Measurements from ENCODE around the gene TMX1.

TMX1 gene

DNA sequence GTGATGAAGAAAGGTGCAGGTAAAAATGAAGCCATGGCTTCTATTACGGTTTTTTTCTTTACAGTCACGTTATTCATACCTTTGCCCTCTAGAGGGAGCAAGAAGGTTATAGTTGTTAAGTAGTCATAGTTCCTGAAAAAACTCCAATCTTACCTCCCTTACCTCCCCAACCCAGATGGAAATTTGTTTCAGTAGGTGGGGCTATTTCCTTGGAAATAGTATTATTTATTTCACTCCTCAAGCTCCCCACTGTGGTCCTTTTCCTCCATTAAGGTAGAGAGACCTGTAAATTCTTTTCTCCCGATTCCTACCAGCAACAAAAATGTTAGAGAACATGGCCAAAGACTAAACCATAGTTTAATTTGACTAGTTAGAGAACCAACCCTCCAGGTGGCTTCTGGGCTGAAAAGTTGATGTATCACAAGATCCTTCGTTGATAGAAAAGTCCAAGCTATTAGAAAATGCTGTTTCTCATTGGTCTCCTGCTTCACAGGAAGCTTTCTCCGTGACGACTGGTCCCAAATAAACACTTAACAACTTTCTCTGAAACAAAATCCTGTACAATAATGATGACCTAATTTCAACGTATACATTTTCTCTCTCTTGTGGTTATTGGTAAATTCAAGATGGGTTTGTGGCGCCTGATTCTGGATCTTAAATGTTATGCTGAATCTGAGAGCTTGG is 43.5 kb downstream of the TMX1 start:
- Histone ChIP-seq H3K9me3 (ENCODE audit: control insufficient read depth, low read length) (no peaks in the 10 kb centered on the region), H3K36me3 (ENCODE audit: control insufficient read depth, insufficient read depth, low read length) (no peaks in the 10 kb centered on the region), H3K4me1 (ENCODE audit: control insufficient read depth, insufficient read depth, low read length) (no peaks in the 10 kb centered on the region), H3K4me3 (ENCODE audit: low read length) (no peak overlapping the region), H3K9ac (ENCODE audit: low read length) (no peak overlapping the region), H3K27me3 (ENCODE audit: control insufficient read depth, insufficient read depth, low read length) (no peaks in the 10 kb centered on the region)

DNA sequence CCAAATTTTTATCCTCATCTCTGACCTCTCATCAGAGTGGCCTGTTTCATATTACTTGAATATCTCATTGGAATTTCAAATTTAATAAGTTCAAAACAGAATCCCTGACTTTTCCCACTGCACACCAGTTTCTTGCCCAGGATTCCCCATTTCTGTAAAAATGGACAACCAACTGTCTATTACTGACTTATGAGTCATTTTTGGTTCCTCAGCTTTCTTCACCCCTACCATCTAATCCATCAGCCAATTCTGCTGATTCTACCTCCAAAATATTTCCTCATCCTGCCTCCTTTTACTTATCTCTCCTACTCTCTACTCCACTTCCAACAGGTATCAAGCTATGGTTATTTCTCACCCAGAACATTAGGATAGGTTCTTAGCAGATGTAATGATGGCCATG is 44.2 kb downstream of the TMX1 start:
- H3K36me3 ChIP-seq (ENCODE audit: control insufficient read depth, insufficient read depth, low read length): no peaks in the 10 kb centered on the region
- no peaks in the 10 kb centered on the region for H3K27me3 ChIP-seq (ENCODE audit: control insufficient read depth, insufficient read depth, low read length)
- H3K9me3 ChIP-seq (ENCODE audit: control insufficient read depth, low read length): no peaks in the 10 kb centered on the region
- H3K4me1 ChIP-seq (ENCODE audit: control insufficient read depth, insufficient read depth, low read length): no peaks in the 10 kb centered on the region
- H3K9ac ChIP-seq (ENCODE audit: low read length): no peak overlapping the region
- H3K4me3 ChIP-seq (ENCODE audit: low read length): no peak overlapping the region

DNA sequence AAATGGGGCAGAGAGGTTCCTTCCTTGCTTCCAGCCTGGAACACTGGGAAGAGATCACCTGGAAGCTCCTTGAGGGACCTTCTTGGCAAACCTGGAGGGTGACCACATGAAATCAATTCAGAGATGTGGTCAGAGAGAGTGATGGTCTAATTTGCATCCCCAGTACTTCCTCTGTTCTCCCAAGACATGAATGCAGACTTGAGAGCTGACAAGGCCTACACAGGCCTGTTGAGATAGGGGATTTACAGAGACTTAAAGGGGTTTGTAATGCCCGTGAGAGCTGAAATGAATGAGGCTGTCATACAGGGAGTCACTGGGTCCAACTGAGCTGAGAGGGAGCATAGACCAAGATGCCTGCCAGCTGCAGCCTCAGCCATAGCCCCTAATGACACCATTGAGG is 45.1 kb downstream of the TMX1 start:
- H3K4me1 ChIP-seq (ENCODE audit: control insufficient read depth, insufficient read depth, low read length): no peaks in the 10 kb centered on the region
- no peaks in the 10 kb centered on the region for H3K9me3 ChIP-seq (ENCODE audit: control insufficient read depth, low read length)
- no peaks in the 10 kb centered on the region for H3K27me3 ChIP-seq (ENCODE audit: control insufficient read depth, insufficient read depth, low read length)
- no peak overlapping the region for H3K4me3 ChIP-seq (ENCODE audit: low read length)
- no peak overlapping the region for H3K9ac ChIP-seq (ENCODE audit: low read length)
- H3K36me3 ChIP-seq (ENCODE audit: control insufficient read depth, insufficient read depth, low read length): no peaks in the 10 kb centered on the region

DNA sequence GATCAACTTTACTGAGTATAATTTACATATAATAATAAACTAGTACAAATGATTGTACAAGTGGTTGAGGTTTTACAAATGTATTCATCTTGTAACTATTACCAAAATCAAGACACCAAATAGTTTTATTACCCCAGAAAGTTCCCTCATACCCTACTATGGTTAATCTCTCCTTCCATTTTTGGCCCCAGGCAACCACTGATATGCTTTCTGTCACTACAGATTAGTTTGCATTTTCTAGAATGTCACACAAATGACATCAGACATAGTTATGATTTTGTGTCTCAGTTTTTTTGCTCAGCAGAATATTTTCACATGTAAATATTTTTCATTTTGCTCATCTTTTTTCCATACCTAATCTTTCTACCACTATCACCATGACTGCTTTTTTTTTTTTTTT is 49.1 kb downstream of the TMX1 start:
- Histone ChIP-seq H3K9ac (ENCODE audit: low read length) (no peak overlapping the region), H3K27me3 (ENCODE audit: control insufficient read depth, insufficient read depth, low read length) (no peaks in the 10 kb centered on the region), H3K9me3 (ENCODE audit: control insufficient read depth, low read length) (no peaks in the 10 kb centered on the region), H3K36me3 (ENCODE audit: control insufficient read depth, insufficient read depth, low read length) (no peaks in the 10 kb centered on the region), H3K4me1 (ENCODE audit: control insufficient read depth, insufficient read depth, low read length) (no peaks in the 10 kb centered on the region), H3K4me3 (ENCODE audit: low read length) (no peak overlapping the region)

DNA sequence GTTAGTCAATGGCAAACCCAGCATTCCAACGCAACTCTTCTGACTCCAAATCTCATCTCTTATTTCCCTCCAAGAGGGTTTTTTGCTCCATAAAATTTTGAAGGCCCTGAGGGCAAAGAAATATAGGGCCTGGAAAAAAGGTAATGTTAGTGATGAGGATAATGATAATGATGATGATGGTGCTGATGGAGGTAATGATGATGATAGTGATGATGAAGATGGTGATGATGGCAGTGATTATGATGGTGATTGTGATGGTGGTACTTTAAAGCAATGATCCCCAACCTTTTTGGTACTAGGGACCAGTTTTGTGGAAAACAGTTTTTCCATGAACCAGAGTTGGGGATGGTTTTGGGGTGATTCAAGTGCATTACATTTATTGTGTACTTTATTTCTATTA is 50.1 kb downstream of the TMX1 start:
- no peak overlapping the region for H3K9ac ChIP-seq (ENCODE audit: low read length)
- H3K9me3 ChIP-seq (ENCODE audit: control insufficient read depth, low read length): no peaks in the 10 kb centered on the region
- H3K27me3 ChIP-seq (ENCODE audit: control insufficient read depth, insufficient read depth, low read length): no peaks in the 10 kb centered on the region
- H3K4me3 ChIP-seq (ENCODE audit: low read length): no peak overlapping the region
- H3K4me1 ChIP-seq (ENCODE audit: control insufficient read depth, insufficient read depth, low read length): no peaks in the 10 kb centered on the region
- H3K36me3 ChIP-seq (ENCODE audit: control insufficient read depth, insufficient read depth, low read length): no peaks in the 10 kb centered on the region

DNA sequence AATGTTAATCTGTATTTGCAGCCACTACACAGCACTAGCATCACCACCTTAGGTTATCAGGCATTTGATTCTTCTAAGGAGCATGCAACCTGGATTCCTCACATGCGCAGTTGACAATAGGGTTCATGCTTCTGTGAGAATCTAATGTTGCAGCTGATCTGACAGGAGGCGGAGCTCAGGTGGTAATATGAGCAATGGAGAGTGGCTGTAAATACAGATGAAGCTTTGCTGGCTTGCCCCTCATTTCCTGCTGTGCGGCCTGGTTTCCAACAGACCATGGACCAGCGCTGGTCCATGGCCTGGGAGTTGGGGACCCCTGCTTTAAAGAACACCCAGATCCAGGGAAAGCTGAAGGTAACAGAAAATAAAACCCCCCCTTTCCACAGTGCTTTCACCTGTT is 51.0 kb downstream of the TMX1 start:
- no peaks in the 10 kb centered on the region for H3K36me3 ChIP-seq (ENCODE audit: control insufficient read depth, insufficient read depth, low read length)
- H3K4me1 ChIP-seq (ENCODE audit: control insufficient read depth, insufficient read depth, low read length): no peaks in the 10 kb centered on the region
- H3K9me3 ChIP-seq (ENCODE audit: control insufficient read depth, low read length): no peaks in the 10 kb centered on the region
- H3K4me3 ChIP-seq (ENCODE audit: low read length): no peak overlapping the region
- H3K27me3 ChIP-seq (ENCODE audit: control insufficient read depth, insufficient read depth, low read length): no peaks in the 10 kb centered on the region
- no peak overlapping the region for H3K9ac ChIP-seq (ENCODE audit: low read length)

DNA sequence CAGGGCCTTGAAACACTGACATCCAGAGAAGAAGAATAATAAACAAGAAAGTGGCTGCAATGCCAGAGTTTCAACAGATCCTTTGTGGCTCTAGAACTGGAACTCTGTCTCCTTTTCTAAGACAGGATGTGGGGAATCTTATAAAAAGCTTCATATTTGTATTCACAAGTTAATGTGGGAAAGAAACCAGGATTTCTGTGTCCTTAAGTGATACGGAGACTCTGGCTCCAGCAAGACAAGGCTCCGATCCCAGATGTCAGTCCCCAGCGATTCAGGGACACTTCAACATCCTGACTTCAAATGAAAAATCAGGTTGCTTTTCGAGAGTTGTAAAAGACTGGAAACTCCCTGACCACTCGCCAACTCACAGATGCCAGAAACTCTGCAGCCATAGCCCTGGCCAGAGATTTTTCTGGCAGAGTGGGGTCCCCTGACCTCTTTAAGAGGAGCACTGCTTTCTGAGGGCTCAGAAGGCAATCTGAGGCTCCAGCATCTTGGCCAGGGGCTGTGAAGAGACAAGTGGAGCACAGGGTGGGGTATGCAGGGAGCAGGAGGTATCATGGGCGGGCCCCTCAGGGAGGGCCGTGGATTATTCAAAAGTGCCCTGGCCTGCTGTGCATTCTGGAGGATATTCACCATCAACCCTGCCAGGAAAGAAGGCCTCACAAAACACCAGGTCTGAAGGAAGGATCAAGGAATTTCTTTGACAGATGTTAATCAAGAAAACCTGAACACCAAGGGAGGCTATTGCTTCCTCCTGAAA is 53.3 kb downstream of the TMX1 start:
- Histone ChIP-seq H3K9ac (ENCODE audit: low read length) (no peak overlapping the region), H3K36me3 (ENCODE audit: control insufficient read depth, insufficient read depth, low read length) (no peaks in the 10 kb centered on the region), H3K4me3 (ENCODE audit: low read length) (no peak overlapping the region), H3K9me3 (ENCODE audit: control insufficient read depth, low read length) (no peaks in the 10 kb centered on the region), H3K27me3 (ENCODE audit: control insufficient read depth, insufficient read depth, low read length) (no peaks in the 10 kb centered on the region), H3K4me1 (ENCODE audit: control insufficient read depth, insufficient read depth, low read length) (no peaks in the 10 kb centered on the region)

DNA sequence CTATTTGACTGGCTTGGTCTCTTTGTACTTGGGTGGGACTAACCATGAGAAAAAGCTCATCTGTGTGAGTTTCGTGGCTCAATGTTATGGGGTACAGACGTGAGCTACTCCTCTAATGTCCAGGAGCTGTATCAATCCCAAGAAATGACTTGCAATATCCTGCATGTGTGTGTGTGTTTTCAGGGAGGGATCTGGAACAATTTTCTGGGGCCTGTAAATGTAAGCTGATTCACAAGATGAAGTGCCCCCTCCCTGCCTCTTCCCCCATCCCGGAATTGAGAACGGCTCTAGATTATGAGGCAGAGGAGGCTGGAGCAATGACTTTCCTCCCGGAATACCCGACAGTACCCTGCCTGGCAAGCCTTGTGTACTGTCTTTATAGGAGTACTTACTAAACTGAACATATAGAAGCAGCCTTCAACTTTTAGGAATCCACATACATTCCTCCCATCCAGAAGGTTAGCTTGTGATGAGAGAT is 53.9 kb downstream of the TMX1 start:
- H3K9me3 ChIP-seq (ENCODE audit: control insufficient read depth, low read length): no peaks in the 10 kb centered on the region
- no peak overlapping the region for H3K9ac ChIP-seq (ENCODE audit: low read length)
- no peaks in the 10 kb centered on the region for H3K4me1 ChIP-seq (ENCODE audit: control insufficient read depth, insufficient read depth, low read length)
- no peaks in the 10 kb centered on the region for H3K36me3 ChIP-seq (ENCODE audit: control insufficient read depth, insufficient read depth, low read length)
- H3K27me3 ChIP-seq (ENCODE audit: control insufficient read depth, insufficient read depth, low read length): no peaks in the 10 kb centered on the region
- H3K4me3 ChIP-seq (ENCODE audit: low read length): no peak overlapping the region

DNA sequence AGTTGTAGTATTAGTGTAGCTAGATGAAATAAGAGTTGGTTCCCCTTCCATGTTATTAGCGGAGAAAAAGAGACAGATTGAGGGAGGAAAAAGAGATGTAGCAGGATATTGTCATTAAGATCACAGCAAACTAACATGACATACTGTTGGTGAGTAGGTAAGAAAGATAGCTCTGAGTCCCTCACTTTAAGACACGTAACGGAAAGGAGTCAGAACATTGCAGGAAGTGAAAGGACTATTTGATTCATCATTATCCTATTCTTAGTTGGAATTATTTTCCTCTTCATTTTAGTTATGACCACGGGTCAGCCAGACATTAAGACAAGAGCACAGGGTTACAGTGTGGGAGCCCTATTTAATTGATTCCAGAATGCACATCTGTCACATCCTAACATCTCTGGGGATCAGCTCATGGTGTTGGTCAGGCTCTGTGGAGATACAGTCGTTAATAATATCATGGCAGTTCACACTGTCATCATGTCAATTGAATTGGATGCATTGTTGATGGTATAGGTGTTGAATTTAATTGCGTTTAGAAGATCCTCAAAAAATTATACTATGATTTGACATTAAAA is 55.0 kb downstream of the TMX1 start:
- H3K9me3 ChIP-seq (ENCODE audit: control insufficient read depth, low read length): no peaks in the 10 kb centered on the region
- no peaks in the 10 kb centered on the region for H3K36me3 ChIP-seq (ENCODE audit: control insufficient read depth, insufficient read depth, low read length)
- no peaks in the 10 kb centered on the region for H3K27me3 ChIP-seq (ENCODE audit: control insufficient read depth, insufficient read depth, low read length)
- H3K4me1 ChIP-seq (ENCODE audit: control insufficient read depth, insufficient read depth, low read length): no peaks in the 10 kb centered on the region
- no peak overlapping the region for H3K4me3 ChIP-seq (ENCODE audit: low read length)
- no peak overlapping the region for H3K9ac ChIP-seq (ENCODE audit: low read length)

DNA sequence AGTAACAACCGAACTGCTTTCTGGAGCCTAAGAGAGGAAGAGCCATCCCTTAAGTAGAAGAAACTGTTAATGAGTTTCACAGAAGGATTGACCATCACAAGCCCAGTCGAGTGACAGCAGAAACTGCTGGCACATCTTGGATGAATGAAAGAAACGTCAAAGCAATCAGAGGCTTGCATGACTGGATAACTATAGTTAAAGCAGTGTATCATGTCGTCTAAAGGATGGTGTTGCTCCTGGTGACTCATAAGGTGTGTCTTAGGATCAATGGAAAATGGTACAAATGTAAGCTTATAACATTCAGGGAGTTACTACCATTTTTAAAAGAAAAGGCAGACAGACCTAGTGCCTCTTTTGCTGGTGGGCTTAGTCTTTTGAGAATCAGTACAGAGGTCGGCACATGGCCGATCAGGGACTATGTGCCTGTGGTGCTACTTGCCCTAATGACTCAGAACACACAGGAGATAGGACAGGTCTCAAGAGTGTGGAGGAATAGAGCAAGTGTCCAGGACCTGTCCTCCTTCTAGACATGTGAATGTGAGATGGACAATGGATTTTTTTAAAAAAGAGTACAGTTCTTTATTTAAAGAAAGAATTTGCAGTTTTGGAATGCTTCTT is 55.7 kb downstream of the TMX1 start:
- no peaks in the 10 kb centered on the region for H3K36me3 ChIP-seq (ENCODE audit: control insufficient read depth, insufficient read depth, low read length)
- no peaks in the 10 kb centered on the region for H3K27me3 ChIP-seq (ENCODE audit: control insufficient read depth, insufficient read depth, low read length)
- H3K4me1 ChIP-seq (ENCODE audit: control insufficient read depth, insufficient read depth, low read length): no peaks in the 10 kb centered on the region
- no peak overlapping the region for H3K9ac ChIP-seq (ENCODE audit: low read length)
- H3K9me3 ChIP-seq (ENCODE audit: control insufficient read depth, low read length): no peaks in the 10 kb centered on the region
- no peak overlapping the region for H3K4me3 ChIP-seq (ENCODE audit: low read length)

DNA sequence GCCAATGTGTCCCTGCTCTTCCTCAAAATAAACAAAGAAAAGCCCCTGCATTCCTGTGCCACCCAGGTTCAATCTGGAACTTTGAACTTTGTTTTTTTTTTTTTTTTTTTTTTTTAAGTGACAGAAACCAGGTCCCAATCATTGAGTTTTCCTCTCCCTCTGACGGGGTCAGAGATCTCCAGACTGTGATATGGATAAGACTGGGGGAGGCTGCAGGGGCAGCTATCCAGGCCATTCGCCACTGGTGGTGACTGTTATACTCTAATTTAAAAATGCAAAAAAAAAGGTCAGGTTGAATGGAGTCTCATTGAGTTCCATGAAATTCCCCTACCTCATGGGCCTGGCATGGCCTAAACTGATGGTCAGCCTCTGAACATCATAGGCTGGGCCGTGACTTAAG is 57.0 kb downstream of the TMX1 start:
- no peak overlapping the region for H3K4me3 ChIP-seq (ENCODE audit: low read length)
- H3K36me3 ChIP-seq (ENCODE audit: control insufficient read depth, insufficient read depth, low read length): no peaks in the 10 kb centered on the region
- H3K4me1 ChIP-seq (ENCODE audit: control insufficient read depth, insufficient read depth, low read length): no peaks in the 10 kb centered on the region
- no peaks in the 10 kb centered on the region for H3K9me3 ChIP-seq (ENCODE audit: control insufficient read depth, low read length)
- H3K27me3 ChIP-seq (ENCODE audit: control insufficient read depth, insufficient read depth, low read length): no peaks in the 10 kb centered on the region
- no peak overlapping the region for H3K9ac ChIP-seq (ENCODE audit: low read length)

DNA sequence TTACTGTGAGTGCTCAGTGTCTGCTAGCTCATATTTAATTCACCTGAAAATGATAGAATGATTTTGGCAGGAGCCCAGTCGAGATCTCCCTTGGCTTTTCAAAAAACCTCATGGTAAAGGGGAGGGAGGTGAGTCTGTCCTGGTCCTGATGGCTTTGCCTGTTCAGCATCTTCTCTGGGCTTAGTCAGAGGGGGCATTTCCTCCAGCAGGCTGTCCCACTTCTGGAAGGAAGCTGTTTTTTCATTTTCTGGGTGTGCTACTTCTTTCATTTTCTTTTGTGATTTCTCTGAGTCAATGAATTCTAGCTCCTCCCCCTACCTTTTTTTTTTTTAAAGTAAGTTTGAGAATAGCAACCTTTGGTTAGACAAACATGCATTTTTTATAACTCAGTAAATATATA is 58.8 kb downstream of the TMX1 start:
- H3K27me3 ChIP-seq (ENCODE audit: control insufficient read depth, insufficient read depth, low read length): no peaks in the 10 kb centered on the region
- H3K4me1 ChIP-seq (ENCODE audit: control insufficient read depth, insufficient read depth, low read length): no peaks in the 10 kb centered on the region
- no peak overlapping the region for H3K9ac ChIP-seq (ENCODE audit: low read length)
- H3K9me3 ChIP-seq (ENCODE audit: control insufficient read depth, low read length): no peaks in the 10 kb centered on the region
- no peaks in the 10 kb centered on the region for H3K36me3 ChIP-seq (ENCODE audit: control insufficient read depth, insufficient read depth, low read length)
- H3K4me3 ChIP-seq (ENCODE audit: low read length): no peak overlapping the region

Measured in mucosa of stomach (tissue), 1 donor.